ENCODE data around the gene PRM2. TPM values are rescaled to one million over a fixed set of nuclear protein-coding genes. Genes with fewer than 3 reads are reported as not detected.

The PRM2 gene
- total RNA-seq, result not detected

DNA sequence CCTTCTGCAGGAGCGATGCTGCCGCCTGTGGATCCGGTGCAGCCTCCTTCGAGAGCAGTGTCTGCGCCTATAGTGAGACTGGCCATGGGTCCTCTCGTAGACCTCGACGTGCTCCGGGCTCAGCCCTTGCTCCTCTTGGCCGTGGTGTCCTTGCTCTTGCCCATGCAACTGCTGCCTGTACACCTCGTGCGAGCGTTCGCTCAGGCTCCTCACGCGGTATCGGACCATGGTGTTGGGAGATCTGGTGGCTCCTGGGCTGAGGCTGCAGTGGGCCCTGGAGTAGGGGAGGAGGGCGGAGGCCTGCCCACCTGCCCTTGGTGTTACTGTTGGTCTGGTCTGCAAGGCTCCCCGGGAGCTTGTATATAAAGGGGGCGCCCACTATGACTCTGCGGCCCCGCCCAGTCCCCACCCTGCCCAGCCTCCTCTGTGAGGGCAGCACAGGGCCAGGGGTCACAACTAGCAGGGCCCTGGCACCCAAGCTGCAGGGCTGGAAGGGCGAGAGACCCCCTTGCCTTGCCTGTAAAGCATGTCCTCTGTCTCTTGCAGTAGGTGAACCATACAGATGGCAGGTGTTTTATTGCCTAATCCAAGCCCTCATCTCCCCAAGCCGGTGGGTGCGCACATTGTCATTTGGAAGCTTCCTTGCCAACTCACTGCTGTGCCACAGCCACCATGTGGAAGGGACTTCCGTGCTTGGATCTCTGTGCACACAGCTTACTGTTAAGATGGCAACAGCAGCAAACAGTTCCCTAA, at the start of gene PRM2:
TSS of gene PRM2 (minus strand) at position 338 of the 753 bp plus-strand sequence. CDS start at position 228, 110 bp downstream.
- Mint-ChIP-seq H3K4me3 (no peak within 1 kb of the TSS), H3K4me1 (no peaks in the 10 kb centered on the region), H3K27me3 (peaks cover 26% of the 10 kb centered on the region), H3K36me3 (ENCODE audit: low read depth) (no peaks in the 10 kb centered on the region), H3K27ac (no peak within 1 kb of the TSS), H3K9me3 (no peaks in the 10 kb centered on the region)
- ChIA-PET CTCF (no interaction called here), POLR2A (no interaction called here)
- DNase-seq, result no peak

DNA sequence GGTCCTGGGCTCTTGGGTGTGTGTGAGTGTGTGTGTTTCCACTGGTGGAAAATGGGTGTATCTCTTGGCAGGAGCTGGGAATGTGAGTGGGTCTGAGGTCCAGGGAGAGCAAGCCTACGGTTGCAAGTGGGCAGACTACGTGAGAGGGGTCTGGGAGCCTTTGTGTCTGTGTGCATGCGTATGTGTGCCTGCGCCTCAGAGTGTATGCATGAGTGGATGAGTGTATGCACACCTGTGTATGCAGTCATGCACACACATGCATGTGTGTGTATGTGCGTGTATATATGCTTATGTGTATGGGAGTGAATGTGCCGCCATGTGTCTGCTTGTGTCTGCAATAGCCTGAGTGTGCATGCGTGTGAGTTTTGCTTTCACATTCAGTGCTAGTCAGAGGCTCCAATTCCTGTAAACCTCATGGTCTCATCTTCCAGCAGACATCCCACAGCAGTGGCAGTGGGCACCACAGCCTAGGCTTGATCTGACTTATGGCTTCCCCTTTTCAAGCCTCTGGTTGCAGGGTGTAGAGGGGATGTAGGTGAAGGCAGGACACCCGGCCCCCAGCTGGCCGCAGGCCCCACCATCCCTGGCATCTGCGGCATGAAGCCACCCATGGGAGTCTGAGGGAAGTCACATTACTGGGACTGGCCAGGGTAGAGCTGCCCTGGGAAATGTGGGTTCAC, 49.3 kb upstream of the PRM2 start:
- H3K4me3 Mint-ChIP-seq, result no peak overlapping the region
- H3K27me3 Mint-ChIP-seq, result peaks cover 3% of the 10 kb centered on the region
- POLR2A ChIA-PET, result interaction anchor here (1.2 to 1.7 kb wide), 3 partner anchors 29 to 70 kb away, joined by 3 to 4 read pairs (median 3); partner anchors contain the start of gene SOCS1
- H3K27ac Mint-ChIP-seq, result peak overlapping the region; percentile 28
- H3K4me1 Mint-ChIP-seq, result peaks cover 52% of the 10 kb centered on the region
- DNase-seq, result peak; percentile 32
- CTCF ChIA-PET, result no interaction called here
- peaks cover 7% of the 10 kb centered on the region for H3K9me3 Mint-ChIP-seq
- H3K36me3 Mint-ChIP-seq (ENCODE audit: low read depth), result peaks cover 9% of the 10 kb centered on the region

DNA sequence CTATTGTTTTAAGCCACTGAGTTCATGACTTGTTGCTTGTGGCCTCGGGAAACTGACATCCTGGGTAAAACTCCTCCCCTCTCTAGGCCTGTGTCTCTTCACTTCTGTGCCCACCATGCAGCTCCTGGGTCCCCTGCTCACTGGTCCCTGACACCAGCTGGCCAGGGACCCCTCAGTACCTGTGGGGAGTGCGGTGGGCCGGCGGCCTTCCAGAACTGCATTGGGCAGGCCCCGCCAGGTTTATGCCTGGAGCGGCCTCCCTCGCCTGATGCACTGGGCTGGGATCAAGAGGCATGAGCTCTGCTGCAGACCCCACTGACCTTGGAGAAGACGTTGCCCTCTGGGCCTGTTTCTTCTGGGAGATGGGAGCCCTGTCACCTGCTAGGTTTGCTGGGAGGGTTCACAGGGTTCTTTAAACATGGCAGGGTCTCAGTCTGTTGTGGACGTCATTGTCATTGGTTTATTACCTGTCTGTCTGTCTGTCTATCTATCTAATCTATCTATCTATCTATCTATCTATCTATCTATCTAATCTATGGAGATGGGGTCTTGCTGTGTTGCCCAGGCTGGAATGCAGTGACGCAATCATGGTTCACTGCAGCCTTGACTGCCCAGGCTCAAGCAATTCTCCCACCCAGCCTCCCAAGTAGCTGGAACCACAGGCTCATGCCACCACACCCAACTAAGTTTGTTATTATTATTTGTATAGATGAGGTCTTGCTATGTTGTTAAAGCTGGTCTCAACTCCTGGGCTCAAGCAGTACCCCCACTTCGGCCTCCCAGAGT, 47.5 kb upstream of the PRM2 start:
- POLR2A ChIA-PET, result no interaction called here
- CTCF ChIA-PET, result no interaction called here
- no peak for DNase-seq
- Mint-ChIP-seq H3K27me3 (no peaks in the 10 kb centered on the region), H3K27ac (no peak overlapping the region), H3K36me3 (ENCODE audit: low read depth) (peaks cover 9% of the 10 kb centered on the region), H3K9me3 (peaks cover 7% of the 10 kb centered on the region), H3K4me3 (no peak overlapping the region), H3K4me1 (peaks cover 42% of the 10 kb centered on the region)

DNA sequence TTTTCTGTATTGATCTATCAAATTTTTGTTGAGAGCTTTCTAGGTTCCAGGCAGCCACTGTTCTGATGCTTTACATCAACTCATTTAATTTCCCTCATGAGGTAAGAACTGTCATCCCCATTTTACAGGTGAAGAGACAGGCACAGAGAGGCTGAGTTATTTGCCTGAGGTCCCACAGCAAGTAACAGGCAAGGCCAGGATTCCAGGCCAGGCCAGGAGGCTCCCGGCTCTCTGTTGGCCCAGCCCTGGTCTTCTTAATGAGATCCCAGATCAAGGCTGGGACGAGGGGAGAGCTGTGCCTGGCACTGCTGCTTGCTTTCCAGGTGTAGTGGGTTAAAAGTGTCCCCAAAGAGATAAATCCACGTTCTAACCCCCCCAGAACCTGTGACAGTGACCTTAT, 46.5 kb upstream of the PRM2 start:
- no peak for DNase-seq
- Mint-ChIP-seq H3K27me3 (no peaks in the 10 kb centered on the region), H3K4me3 (no peak overlapping the region), H3K27ac (no peak overlapping the region), H3K9me3 (peaks cover 7% of the 10 kb centered on the region), H3K36me3 (ENCODE audit: low read depth) (peaks cover 12% of the 10 kb centered on the region), H3K4me1 (peaks cover 36% of the 10 kb centered on the region)
- ChIA-PET POLR2A (no interaction called here), CTCF (no interaction called here)

- ChIA-PET POLR2A (interaction anchor here (0.8 kb wide), 1 partner anchor 11 kb away, joined by 3 read pairs; no protein-coding TSS in a partner anchor), CTCF (no interaction called here)
- Mint-ChIP-seq H3K9me3 (peaks cover under 1% of the 10 kb centered on the region), H3K4me1 (peaks cover 28% of the 10 kb centered on the region), H3K27me3 (no peaks in the 10 kb centered on the region), H3K27ac (no peak overlapping the region), H3K4me3 (no peak overlapping the region), H3K36me3 (ENCODE audit: low read depth) (peaks cover 3% of the 10 kb centered on the region)
- no peak for DNase-seq
Observed at GRCh38 chr16:11321662-11322061, 45.4 kb upstream of the PRM2 start.

- CTCF ChIA-PET, result no interaction called here
- no peaks in the 10 kb centered on the region for H3K27me3 Mint-ChIP-seq
- POLR2A ChIA-PET, result interaction anchor here (0.6 to 2.1 kb wide), 2 partner anchors 8 to 35 kb away, joined by 3 to 5 read pairs; no protein-coding TSS in a partner anchor
Observed at GRCh38 chr16:11320170-11320569, 43.9 kb upstream of the PRM2 start.

GRCh38 chr16:11319529-11320146, 43.4 kb upstream of the PRM2 start:
- Mint-ChIP-seq H3K4me1 (peaks cover 17% of the 10 kb centered on the region), H3K9me3 (no peaks in the 10 kb centered on the region)
- POLR2A ChIA-PET, result interaction anchor here (0.6 to 2.1 kb wide), 2 partner anchors 8 to 35 kb away, joined by 3 to 5 read pairs; no protein-coding TSS in a partner anchor

More at GRCh38 chr16:11320170-11320569, 43.9 kb upstream of the PRM2 start:
- H3K36me3 Mint-ChIP-seq (ENCODE audit: low read depth), result peaks cover 3% of the 10 kb centered on the region
- H3K27ac Mint-ChIP-seq, result no peak overlapping the region
- H3K4me1 Mint-ChIP-seq, result peaks cover 22% of the 10 kb centered on the region
- no peak for DNase-seq
- no peaks in the 10 kb centered on the region for H3K9me3 Mint-ChIP-seq
- no peak overlapping the region for H3K4me3 Mint-ChIP-seq

GRCh38 chr16:11318817-11319216, 42.5 kb upstream of the PRM2 start:
- Mint-ChIP-seq H3K27ac (no peak overlapping the region), H3K4me3 (no peak overlapping the region), H3K27me3 (no peaks in the 10 kb centered on the region), H3K36me3 (ENCODE audit: low read depth) (peaks cover 3% of the 10 kb centered on the region), H3K9me3 (no peaks in the 10 kb centered on the region), H3K4me1 (peaks cover 19% of the 10 kb centered on the region)
- DNase-seq, result no peak
- ChIA-PET POLR2A (interaction anchor here (0.7 to 2.1 kb wide), 2 partner anchors 27 to 36 kb away, joined by 4 to 5 read pairs; no protein-coding TSS in a partner anchor), CTCF (interaction anchor here (0.7 kb wide), 1 partner anchor 8 kb away, joined by 5 read pairs; no protein-coding TSS in a partner anchor)

More at GRCh38 chr16:11319529-11320146, 43.4 kb upstream of the PRM2 start:
- no peaks in the 10 kb centered on the region for H3K27me3 Mint-ChIP-seq
- no peak overlapping the region for H3K4me3 Mint-ChIP-seq
- peaks cover 3% of the 10 kb centered on the region for H3K36me3 Mint-ChIP-seq (ENCODE audit: low read depth)
- CTCF ChIA-PET, result no interaction called here
- H3K27ac Mint-ChIP-seq, result no peak overlapping the region
- no peak for DNase-seq

DNA sequence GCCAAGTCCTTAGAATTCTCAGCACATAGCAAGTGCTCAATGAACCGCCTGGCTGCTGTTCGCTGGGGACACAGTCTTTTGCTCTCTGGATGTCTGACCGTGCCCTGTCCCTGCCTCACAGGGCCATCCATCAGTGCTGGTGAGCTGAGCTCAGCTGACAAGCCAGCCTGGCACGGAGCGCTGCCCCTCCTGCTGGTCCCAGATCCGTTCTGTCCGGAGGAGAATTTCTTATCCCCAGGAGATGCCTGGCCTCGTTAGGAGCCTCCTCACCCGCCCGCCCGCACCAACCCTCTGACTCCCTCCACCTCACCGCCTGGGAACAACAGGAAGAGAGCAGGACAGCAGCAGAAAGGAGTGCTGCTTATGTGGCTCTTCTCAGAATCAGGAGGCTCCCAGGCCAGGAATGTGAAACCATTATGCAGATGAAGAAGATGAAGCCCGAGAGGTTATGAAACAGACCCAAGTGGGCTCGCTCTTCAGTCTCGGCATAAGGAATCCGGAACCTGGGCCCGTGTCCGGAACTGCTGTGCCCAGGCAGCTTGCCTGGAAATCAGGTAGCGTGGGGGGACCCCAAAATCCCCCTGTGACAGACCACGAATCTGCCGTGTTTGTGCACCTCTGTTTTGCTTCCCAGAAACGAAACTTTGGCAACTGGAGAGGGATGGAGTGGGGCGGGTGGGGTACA, 40.2 kb upstream of the PRM2 start:
- Mint-ChIP-seq H3K27ac (no peak overlapping the region), H3K27me3 (no peaks in the 10 kb centered on the region), H3K4me3 (no peak overlapping the region), H3K9me3 (no peaks in the 10 kb centered on the region), H3K36me3 (ENCODE audit: low read depth) (peaks cover 8% of the 10 kb centered on the region), H3K4me1 (peaks cover 40% of the 10 kb centered on the region)
- ChIA-PET POLR2A (no interaction called here), CTCF (no interaction called here)
- no peak for DNase-seq

DNA sequence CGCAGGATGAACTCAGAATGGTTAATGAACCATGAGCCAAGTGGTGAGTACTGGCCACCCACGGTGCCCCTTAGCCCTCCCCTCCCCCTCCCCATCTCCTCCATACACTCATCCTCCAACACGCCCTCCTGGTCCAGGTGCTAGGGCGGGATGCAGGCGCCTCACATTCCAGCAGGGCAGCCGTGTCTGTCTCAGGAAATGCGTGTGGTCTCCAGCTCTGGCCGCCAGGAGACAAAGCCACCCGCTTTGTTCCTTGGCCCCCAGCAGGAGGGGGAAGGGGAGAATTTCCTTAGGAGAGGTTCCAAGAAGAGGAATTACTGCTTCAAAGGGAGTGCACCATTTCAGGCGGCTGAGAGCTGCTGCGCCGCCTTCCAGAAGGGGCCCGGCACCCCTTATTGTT, 39.2 kb upstream of the PRM2 start:
- peaks cover 49% of the 10 kb centered on the region for H3K4me1 Mint-ChIP-seq
- CTCF ChIA-PET, result interaction anchor here (0.6 kb wide), 1 partner anchor 56 kb away, joined by 4 read pairs; no protein-coding TSS in a partner anchor

GRCh38 chr16:11314309-11314894, 38.1 kb upstream of the PRM2 start:
- no peak for DNase-seq
- peaks cover 8% of the 10 kb centered on the region for H3K36me3 Mint-ChIP-seq (ENCODE audit: low read depth)
- H3K4me1 Mint-ChIP-seq, result peaks cover 58% of the 10 kb centered on the region
- H3K27me3 Mint-ChIP-seq, result no peaks in the 10 kb centered on the region
- no peak overlapping the region for H3K4me3 Mint-ChIP-seq
- ChIA-PET POLR2A (interaction anchor here (1.1 to 4.0 kb wide), 2 partner anchors 14 to 59 kb away, joined by 3 to 27 read pairs; partner anchors contain the start of gene SOCS1), CTCF (no interaction called here)
- no peaks in the 10 kb centered on the region for H3K9me3 Mint-ChIP-seq
- no peak overlapping the region for H3K27ac Mint-ChIP-seq

More for the DNA sequence above, 39.2 kb upstream of the PRM2 start:
- Mint-ChIP-seq H3K4me3 (no peak overlapping the region), H3K27ac (no peak overlapping the region), H3K27me3 (no peaks in the 10 kb centered on the region), H3K9me3 (no peaks in the 10 kb centered on the region), H3K36me3 (ENCODE audit: low read depth) (peaks cover 8% of the 10 kb centered on the region)
- POLR2A ChIA-PET, result no interaction called here
- no peak for DNase-seq

All from activated CD4-positive, alpha-beta memory T cell treated with anti-CD3 and anti-CD28 coated beads, Interleukin-2, amount 10 ng/mL, durations not matched to agents 7 days and 5 days (primary cell).